AG10803 (cell line): ENCODE measurements around the gene FEM1C.
A peak's percentile ranks its signal among the peaks of the same experiment; 100 is the strongest.

Experiments used
- DNase-seq: peaks from one replicate; pipeline ENCODE4 v3.0.0; 2010; ENCODE audit warnings: low read depth
- H3K4me3 ChIP-seq: 2 replicates; pipeline ENCODE4 v1.5.1; 2011; ENCODE audit warnings: mild to moderate bottlenecking, low read length, control low read depth
- TF ChIP-seq, protein P1 (sequence below): conservative IDR thresholded peaks from 2 replicates; pipeline ENCODE4 v1.5.1; 2011; ENCODE audit warnings: mild to moderate bottlenecking, low read length, control low read depth, inconsistent platforms

FEM1C gene

GRCh38 chr5:115470921-115471320, 73.7 kb downstream of the FEM1C start:
- TF ChIP-seq, protein P1, sequence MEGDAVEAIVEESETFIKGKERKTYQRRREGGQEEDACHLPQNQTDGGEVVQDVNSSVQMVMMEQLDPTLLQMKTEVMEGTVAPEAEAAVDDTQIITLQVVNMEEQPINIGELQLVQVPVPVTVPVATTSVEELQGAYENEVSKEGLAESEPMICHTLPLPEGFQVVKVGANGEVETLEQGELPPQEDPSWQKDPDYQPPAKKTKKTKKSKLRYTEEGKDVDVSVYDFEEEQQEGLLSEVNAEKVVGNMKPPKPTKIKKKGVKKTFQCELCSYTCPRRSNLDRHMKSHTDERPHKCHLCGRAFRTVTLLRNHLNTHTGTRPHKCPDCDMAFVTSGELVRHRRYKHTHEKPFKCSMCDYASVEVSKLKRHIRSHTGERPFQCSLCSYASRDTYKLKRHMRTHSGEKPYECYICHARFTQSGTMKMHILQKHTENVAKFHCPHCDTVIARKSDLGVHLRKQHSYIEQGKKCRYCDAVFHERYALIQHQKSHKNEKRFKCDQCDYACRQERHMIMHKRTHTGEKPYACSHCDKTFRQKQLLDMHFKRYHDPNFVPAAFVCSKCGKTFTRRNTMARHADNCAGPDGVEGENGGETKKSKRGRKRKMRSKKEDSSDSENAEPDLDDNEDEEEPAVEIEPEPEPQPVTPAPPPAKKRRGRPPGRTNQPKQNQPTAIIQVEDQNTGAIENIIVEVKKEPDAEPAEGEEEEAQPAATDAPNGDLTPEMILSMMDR: no peak
- peak; percentile 22 for DNase-seq
- no peak overlapping the region for H3K4me3 ChIP-seq
